SH-SY5Y (cell line): ENCODE results near the gene OSGIN1.

Source experiments
- GATA2 ChIP-seq: IDR thresholded peaks from 2 replicates; pipeline ENCODE4 v1.6.1; 2011; ENCODE audit warnings: mild to moderate bottlenecking, low read depth, low read length
- GATA3 ChIP-seq: IDR thresholded peaks from 2 replicates; pipeline ENCODE4 v1.6.1; 2011; ENCODE audit warnings: low read depth, mild to moderate bottlenecking, low read length, moderate library complexity

- TF ChIP-seq GATA2 (no peak), GATA3 (no peak)
Measured at GRCh38 chr16:83948914-83949723, 3.9 kb upstream of the OSGIN1 start.
